D341Med (cell line): Measurements from ENCODE around the gene SIGMAR1.

ENCODE experiments used
- DNase-seq: peaks from one replicate; pipeline ENCODE4 v3.0.0; 2012; ENCODE audit warnings: low spot score

The SIGMAR1 gene

GRCh38 chr9:34630402-34631154 is 7.0 kb downstream of the SIGMAR1 start:
- no peak for DNase-seq

GRCh38 chr9:34629491-34629808 is 8.1 kb downstream of the SIGMAR1 start:
- DNase-seq, result no peak

GRCh38 chr9:34628656-34629490 is 8.7 kb downstream of the SIGMAR1 start, which contains the start of gene ARID3C:
Gene ARID3C (minus strand): TSS chr9:34629066. CDS start chr9:34628014, 1,052 bp downstream.
- DNase-seq, result peak; percentile 79

DNA sequence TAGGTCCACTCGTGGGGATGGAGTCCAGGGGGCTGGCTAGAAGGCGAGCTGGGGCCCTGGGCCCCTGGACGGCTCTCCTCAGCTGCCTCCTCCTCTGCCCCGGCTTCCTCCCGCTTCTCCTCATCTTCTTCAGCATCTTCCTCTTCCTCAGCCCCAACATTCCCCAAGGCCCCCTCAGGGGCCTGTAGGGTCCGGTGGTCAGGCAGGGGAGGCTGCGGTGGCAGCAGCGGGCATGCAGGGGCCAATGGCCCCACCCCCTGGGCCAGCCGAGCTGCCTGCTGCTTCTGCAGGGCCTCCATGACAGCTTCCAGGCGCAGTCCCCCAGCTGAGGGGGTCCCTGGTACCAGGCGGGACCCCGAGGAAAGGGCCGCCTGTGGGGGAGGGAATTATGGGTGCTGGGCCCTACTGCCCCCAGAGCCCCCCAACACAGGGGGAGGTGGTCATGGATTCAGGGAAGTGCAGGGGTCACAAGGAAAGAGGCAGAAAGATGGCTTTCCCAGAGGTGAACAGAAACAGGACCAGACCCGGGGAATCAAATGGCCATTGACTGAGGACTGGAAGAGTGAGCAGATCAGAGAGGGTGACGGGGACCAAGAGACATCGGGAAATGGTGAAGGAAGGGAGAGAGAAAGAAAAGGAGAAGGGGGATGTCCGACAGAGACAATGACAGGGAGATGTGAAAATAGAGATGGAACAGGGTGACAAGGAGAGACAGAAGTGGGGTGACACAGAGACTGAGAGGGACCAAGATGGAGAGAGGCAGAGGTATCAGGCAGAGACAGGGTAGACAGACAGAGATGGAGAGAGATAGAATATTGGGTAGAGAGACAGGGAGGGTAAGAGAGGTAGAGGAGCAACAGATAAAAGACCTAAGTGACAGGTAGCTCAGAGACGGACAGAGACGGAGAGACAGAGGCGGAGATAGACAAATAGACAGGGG is 9.6 kb downstream of the SIGMAR1 start:
- no peak for DNase-seq

- no peak for DNase-seq
Measured at GRCh38 chr9:34625186-34625486, 12.5 kb downstream of the SIGMAR1 start.

GRCh38 chr9:34624475-34625185 is 13.0 kb downstream of the SIGMAR1 start:
- no peak for DNase-seq

- DNase-seq, result no peak
Measured at GRCh38 chr9:34623374-34624235, 14.0 kb downstream of the SIGMAR1 start.

DNA sequence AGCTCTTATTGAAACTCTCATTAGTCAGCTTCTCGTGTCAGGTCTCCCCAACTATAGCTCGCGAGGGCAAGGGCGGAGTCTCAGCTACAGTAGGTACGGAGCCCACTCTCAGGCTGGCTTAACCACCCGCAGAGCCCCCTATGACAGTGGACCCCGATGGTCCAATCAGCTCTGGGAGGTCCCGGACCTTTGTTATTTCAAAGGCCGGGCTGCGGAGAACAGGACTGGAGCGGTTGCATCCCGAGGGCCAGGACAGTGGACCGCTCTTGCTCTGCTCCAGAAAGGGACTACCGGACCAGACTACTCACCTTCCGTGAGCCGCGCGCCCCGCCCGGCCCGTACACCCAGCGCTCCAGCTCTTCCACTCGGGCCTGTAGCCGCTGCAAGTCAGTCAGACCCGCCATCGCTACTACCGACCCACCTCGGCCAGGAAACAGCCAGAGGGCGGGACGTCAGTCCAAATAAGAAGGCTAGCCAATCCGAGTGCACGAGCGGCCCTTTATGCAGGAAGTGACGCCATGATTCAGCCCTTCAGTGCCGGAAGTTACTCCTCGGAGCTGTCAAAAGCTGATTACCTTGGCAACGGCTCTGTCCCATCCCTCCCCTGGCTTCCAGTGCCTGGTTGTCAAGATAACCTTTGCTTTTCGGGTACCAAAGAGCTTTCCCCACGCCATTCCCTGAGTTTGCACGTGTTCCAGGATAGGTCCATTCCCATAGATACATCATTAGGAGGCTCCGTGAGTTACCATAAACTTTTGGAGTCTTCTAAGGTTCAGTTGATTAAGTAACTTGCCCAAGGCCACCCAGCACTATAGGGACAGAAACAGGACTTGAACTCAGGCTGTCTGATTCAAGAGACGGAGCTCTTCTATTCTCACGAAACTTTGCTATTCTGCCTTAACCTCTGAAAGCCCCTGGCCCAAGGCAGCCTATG is 17.3 kb downstream of the SIGMAR1 start, which contains the start of gene DCTN3:
Gene DCTN3 (minus strand): TSS at position 435 of the 934 bp plus-strand sequence. CDS start 31 bp downstream, at position 404.
- DNase-seq, result peak; percentile 95

- no peak for DNase-seq
Measured at GRCh38 chr9:34615132-34615531, 22.5 kb downstream of the SIGMAR1 start.

- DNase-seq, result peak; percentile 82
Measured at GRCh38 chr9:34612788-34613390, 24.7 kb downstream of the SIGMAR1 start.

DNA sequence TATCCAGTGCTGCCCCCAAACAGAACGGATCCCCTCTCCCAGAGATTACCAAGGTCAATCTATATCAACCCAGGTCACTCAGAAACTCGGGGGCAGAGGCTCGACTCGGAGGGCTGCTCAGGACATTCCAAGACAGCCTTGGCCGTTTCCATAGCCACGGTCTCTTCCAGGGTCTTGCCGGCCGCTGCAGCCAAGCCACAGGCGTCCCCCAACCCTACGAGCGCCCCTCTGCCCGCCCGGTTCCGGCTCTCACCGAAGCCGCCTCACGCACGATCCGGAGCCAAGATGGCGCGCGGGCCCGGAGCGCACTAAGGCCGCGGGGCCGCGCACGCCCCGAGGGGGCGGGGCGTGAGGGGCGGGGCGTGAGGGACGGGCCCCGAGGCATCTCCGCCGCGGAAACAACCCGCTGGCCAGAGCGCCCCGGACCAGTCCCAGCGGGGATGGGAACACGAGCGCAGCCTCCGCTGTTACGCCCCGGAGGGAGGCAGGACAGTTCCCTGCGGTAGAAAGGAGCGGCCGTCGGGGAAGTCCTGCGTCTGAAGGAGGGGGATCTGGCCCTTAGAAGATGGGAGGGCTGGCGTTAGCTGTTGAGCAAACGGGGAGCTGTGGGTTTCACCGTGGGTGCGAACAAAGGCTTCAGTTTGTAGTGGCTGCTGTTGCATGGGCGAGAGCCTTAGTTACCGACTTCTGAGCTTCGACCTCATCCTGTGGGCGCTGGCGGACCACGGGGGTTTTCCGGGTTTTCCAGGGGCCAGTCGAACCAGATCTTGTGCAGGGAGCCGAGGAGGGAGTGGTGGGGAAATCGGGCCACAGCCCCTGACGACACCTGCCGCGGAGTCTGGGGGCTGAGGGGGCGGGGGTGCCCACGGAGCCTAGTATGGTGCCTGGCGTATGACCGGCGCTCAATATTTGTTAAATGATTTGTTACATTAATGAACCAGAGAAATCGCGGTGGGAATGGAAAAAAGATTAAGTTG is 25.5 kb downstream of the SIGMAR1 start, which contains the start of gene RPP25L:
Gene RPP25L (minus strand): TSS at position 287 of the 977 bp plus-strand sequence. CDS start 801 bp downstream, outside the sequence.
- peak; percentile 96 for DNase-seq

- no peak for DNase-seq
Measured at GRCh38 chr9:34611251-34611810, 26.3 kb downstream of the SIGMAR1 start.

DNA sequence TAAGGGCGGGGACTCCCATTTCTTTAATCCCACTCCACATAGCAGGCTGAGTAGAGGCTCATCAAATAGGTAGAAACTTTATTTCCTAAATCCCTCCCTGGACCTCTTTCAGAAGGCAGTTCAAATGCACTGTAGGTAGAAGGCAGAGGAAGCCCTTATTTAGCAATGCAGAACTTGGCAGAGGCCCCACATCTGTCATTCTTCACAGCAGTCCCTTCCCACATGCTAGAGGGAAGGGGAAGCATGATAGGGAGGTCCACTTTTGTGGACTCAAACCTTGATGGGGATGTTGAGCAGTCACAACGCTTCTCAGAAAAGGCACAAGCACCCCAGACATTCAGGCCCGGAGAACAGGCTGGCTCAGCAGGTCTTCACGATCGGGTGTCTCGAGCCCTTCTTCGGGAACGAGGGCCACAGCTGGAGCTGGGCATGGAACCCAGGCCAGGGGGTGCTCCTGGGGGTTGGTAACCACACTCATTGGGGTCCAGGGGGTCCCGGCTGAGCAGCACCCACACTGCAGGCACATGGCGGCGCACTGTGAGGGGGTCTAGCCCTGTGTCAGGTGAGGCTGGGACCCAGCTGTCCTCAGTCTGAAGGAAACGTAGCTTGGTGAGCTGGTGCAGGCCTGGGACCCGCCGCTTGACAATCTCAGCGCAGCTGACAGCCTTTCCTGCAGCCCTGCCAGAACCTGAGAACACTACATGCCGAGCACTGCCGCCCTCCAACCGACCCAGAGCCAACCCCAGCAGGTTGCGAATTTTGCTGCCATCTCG is 27.0 kb downstream of the SIGMAR1 start:
- DNase-seq, result no peak

- no peak for DNase-seq
Measured at GRCh38 chr9:34607331-34607730, 30.3 kb downstream of the SIGMAR1 start.

- DNase-seq, result no peak
Measured at GRCh38 chr9:34606905-34607304, 30.7 kb downstream of the SIGMAR1 start.

- DNase-seq, result no peak
Measured at GRCh38 chr9:34606190-34606589, 31.4 kb downstream of the SIGMAR1 start.
